CD4-positive, alpha-beta T cell treated with Interleukin-10 for 1 hour (primary cell): ENCODE results near the gene VTI1A.
"Not testable (repeated sequence)": the region's sequence is repeated elsewhere in the genome, so short reads cannot be mapped to it uniquely, and the experiment has no call there.

Experiments
- DNase-seq: peaks from one replicate; pipeline ENCODE4 v3.0.0-alpha.2; 2020

Gene VTI1A

GRCh38 chr10:112456533-112456932, 9.5 kb downstream of the VTI1A start:
- DNase-seq, result no peak

- DNase-seq, result no peak
Observed at GRCh38 chr10:112460366-112460765, 13.4 kb downstream of the VTI1A start.

DNA sequence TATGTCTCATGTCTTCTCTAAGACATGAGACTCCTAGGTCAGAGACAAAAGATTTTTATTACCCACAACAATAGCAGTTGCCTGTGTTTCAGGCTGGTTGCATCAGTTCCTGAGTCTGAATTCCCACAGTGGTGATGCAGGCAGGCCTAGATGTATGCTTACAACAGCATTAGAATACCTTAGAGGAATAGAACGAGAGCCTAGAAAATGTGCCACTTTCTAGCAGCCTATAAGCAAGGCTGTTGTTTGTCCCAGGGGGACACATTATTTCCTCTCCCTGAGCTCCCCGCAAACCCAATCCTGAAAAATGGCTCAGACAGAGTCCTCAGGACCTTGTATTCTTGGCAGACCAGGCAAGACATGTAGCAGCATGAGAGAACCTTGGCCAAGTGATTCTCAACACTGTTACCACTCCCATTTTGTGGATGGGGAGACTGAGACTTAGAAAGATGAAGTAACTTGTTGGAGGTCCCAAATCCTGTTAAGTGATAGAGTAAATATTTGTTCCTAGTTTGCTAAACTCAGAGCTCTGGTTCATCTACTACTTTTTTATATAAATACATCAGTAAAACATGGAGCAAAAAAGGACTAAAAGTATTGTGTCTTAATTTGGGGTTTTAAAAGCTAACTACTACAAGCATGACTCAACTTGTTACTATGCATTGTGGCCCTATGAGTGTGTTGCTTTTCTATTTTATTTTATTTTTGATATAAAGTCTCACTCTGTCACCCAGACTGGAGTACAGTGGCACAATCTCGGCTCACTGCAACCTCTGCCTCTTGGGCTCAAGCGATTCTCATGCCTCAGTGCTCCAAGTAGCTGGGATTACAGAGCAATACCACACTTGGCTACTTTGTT, 14.2 kb downstream of the VTI1A start:
- DNase-seq, result no peak

DNA sequence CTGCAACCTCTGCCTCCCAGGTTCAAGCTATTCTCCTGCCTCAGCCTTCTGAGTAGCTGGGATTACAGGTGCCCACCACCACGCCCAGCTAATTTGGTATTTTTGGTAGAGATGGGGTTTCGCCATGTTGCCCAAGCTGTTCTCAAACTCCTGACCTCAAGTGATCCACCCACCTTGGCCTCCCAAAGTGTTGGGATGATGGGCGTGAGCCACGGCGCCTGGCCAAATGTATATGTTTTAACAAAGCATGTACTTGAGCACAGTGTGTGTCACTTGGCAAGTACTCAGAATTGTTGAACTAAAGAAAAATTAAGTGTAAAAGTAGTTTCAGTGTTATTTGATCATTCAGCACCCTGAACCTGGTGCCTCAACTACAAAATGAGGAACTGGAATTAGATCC, 17.1 kb downstream of the VTI1A start:
- not testable (repeated sequence) for DNase-seq

- DNase-seq, result no peak
Observed at GRCh38 chr10:112465299-112465883, 18.4 kb downstream of the VTI1A start.

- no peak for DNase-seq
Observed at GRCh38 chr10:112466802-112467201, 19.8 kb downstream of the VTI1A start.

- no peak for DNase-seq
Observed at GRCh38 chr10:112467541-112468075, 20.6 kb downstream of the VTI1A start.

- DNase-seq, result peak; percentile 54
Observed at GRCh38 chr10:112471878-112472487, 25.0 kb downstream of the VTI1A start.

DNA sequence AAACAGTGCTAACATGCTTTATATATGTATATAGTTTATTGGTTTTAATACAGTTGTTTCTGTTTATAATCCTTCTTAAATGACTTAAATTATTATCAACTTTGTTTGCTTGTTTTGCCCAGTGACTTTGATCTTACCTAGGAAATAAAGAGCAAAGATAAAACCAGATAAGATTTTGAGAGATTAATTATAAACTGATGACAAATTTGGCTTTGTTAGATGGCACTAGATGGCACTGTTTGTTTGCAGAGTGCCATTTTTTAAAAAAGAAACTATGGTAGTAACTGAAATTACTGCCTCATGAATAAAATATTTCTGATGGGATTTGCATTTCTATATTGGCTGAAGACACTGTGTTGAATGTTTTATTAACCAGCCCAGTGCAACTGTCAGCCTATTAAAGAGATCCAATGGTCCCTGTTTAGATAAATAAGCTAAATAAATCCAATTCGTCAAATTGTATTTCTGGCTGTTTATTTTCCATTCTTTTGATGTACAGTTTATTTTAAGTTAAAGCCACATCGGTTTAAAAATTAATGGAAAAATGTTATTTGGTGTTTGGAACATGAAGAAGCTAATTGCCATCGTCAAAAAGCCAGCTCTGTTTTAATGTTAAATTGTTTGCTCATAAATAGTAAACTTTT, 28.7 kb downstream of the VTI1A start:
- DNase-seq, result peak; percentile 12

DNA sequence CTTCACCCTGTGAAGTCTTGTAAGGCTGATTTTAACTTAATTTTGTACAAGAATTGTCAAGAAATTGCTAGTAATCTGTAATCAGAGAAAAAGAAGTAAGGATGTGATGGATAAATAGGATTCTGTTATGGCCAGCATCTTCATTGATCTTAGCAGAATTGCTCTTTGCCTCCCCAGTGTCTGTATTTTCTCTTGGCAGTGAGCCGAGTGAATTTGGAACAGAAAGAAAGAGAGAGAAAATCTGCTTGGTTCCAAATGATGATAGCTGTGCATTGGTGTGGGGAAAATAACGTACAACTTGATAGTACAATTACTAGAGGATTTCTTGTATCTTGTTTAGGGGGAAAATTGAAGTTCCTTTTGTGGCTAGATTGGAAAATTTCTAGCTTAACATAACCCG, 34.6 kb downstream of the VTI1A start:
- DNase-seq, result no peak

DNA sequence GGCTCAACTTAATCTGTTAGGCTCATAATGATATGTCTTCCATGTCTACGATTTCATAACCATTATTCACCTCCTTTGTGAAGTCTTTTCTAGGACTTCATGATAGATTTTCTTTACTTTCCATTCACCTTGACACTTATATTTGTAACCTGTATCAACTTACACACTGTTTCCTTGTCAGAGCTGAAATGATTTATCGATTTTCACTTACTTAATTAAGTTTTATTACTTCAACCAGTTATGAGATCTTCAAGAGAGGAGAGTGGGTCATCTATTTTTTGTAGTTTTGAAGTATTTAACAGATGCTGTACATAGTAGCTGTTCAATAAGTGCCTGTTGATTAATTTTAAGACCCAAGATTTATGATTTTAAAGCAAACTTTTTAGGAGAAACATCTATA, 37.4 kb downstream of the VTI1A start:
- no peak for DNase-seq

GRCh38 chr10:112487964-112488363, 40.9 kb downstream of the VTI1A start:
- DNase-seq, result no peak

DNA sequence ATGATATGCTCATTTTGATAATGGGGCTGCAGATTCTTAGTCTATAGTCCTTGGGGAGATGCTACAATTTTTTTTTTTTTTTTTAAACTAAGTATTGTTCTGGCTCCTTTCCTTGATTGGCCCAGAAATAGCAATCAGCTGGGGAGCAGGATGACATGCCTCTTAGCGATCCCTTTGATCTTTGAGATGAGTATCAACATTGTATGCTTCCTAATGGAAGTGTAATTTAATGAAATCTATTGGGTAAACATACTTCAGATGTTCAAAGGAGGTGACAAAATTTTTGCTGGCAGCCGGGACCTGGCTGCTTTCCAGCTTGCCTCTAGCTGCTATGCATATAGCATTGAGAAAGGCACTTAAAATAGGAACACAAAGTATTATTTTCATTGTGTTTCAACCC, 43.5 kb downstream of the VTI1A start:
- no peak for DNase-seq

DNA sequence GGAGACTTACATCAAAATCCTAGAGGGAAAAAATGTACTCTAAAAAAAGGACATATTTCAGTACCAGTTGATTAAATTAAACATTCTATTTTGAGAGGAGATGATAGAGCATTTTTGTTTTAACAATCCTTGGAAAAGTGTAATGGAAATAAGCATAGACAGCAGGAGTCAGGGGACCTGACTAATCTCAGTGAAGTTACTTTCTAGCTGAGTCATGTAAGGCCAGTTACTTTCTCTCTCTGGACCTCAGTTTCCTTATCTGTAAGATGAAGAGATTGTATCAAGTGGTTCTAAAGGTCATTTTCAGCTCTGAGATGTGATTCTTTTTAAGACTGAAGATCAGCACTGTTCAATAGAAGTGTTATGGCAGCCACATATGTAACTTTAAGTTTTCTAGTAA, 44.1 kb downstream of the VTI1A start:
- DNase-seq, result no peak

- no peak for DNase-seq
Observed at GRCh38 chr10:112492736-112493135, 45.7 kb downstream of the VTI1A start.

- no peak for DNase-seq
Observed at GRCh38 chr10:112497347-112497950, 50.4 kb downstream of the VTI1A start.

GRCh38 chr10:112498806-112499205, 51.8 kb downstream of the VTI1A start:
- DNase-seq, result no peak

GRCh38 chr10:112499985-112500384, 53.0 kb downstream of the VTI1A start:
- DNase-seq, result not testable (repeated sequence)

DNA sequence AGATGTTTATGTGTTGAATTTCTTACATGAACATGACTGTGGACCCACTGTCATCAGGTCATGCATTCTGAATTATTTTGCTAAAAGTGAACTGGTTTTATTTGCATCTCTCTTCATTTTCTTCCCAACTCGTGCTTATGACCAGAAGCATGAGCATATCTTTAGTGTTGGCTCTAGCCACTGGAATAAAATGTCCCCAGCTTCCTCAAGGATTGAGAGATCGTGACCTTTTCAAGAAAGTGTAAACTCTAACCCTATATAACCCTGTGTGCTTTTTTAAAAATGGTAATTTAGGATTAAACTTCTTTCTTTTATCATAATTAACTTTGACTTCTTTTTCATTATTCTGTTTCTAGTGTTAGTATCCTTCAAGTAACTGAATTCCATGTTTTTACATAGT, 55.5 kb downstream of the VTI1A start:
- no peak for DNase-seq

DNA sequence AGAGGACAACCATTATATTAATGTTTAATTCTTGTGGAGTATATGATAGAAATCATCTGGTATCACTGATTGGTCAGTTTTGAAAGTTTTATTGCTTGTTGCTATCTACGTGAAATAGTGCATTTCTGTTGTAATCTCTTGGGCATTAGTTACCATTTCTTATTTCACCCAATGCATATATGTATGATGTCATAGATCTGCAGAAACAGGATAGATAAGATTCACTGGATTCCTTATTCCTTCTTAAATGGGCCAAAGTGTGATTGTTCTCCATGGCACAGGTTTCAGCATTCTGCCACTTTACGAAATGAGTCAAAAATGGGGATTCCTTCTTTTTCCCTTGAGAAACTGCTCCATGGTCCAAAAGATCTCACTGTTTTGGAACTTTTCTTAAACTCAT, 56.6 kb downstream of the VTI1A start:
- DNase-seq, result no peak

- DNase-seq, result no peak
Observed at GRCh38 chr10:112507046-112507445, 60.0 kb downstream of the VTI1A start.

GRCh38 chr10:112507988-112508387, 61.0 kb downstream of the VTI1A start:
- DNase-seq, result no peak
